Measurements from ENCODE around the gene PATJ. TPM values are rescaled to one million over a fixed set of nuclear protein-coding genes. Genes with fewer than 3 reads are reported as not detected.

The PATJ gene
- total and polyA plus RNA-seq, 2 of the 13 experiments (the other 11 are each of a cell fraction or from before 2014, with no cell fraction given), result 6.2 to 16.8 TPM

- no peaks in the 10 kb centered on the region for H3K36me3 ChIP-seq (replicated peaks in 1 of 2; ENCODE audit: control insufficient read depth in 1 of 2, insufficient read depth in 2 of 2, low read length in 2 of 2)
- H4K20me1 ChIP-seq (ENCODE audit: insufficient read depth, low read length), result no peaks in the 10 kb centered on the region
- no peaks in the 10 kb centered on the region for H3K9me3 ChIP-seq (ENCODE audit: low read length)
- 92% methylated on average over 3 of the region's 3 CpGs for WGBS (ENCODE audit: low lambda C conversion rate)
- DNase-seq (ENCODE audit: low spot score) (no peak), FAIRE-seq (no peak), ATAC-seq (no peak)
- CTCF ChIA-PET (ENCODE audit: low intra/inter-chr PET ratio, low total read pairs), result no interaction called here
- BruUV-seq (replicated peaks), result no TSS peak
- no peak overlapping the region for H3K4me3 ChIP-seq (replicated peaks in 1 of 3; ENCODE audit: insufficient read depth in 1 of 3, low read depth in 2 of 3, low read length in 3 of 3)
- in situ Hi-C loops (cut with HindIII; ENCODE audit: extremely low pct_ligation_motif_present, low pct_unique_long_range_greater_than_20kb) (no loop called here), intact Hi-C loops (cut with micrococcal nuclease; ENCODE audit: unreplicated experiment) (no loop called here)
- no peak for TF ChIP-seq ZHX2 (IDR thresholded peaks at IDR 0.05; ENCODE audit: low read depth)
- no peak for TF ChIP-seq ZHX2 (CRISPR knock-in tag; IDR thresholded peaks at IDR 0.05; ENCODE audit: borderline replicate concordance)
- TF ChIP-seq DPF2 (CRISPR knock-in tag; IDR thresholded peaks at IDR 0.05; ENCODE audit: borderline replicate concordance, low read depth), result no peak
- no peak for TF ChIP-seq FOXP1 (IDR thresholded peaks at IDR 0.05)
- TF ChIP-seq FOXP1 (CRISPR knock-in tag; IDR thresholded peaks at IDR 0.05), result no peak
- no peak for TF ChIP-seq AHR (CRISPR knock-in tag; IDR thresholded peaks at IDR 0.05)
- no peak for TF ChIP-seq GPBP1L1 (CRISPR knock-in tag; IDR thresholded peaks at IDR 0.05)
- TF ChIP-seq ZNF816 (CRISPR knock-in tag; IDR thresholded peaks at IDR 0.05; ENCODE audit: borderline replicate concordance), result no peak
- no peaks in the 10 kb centered on the region; a peak in 1 of 5 replicates for H3K27me3 ChIP-seq (ENCODE audit: control insufficient read depth in 1 of 2, insufficient read depth in 2 of 2, low read length in 2 of 2)
- H3K27ac ChIP-seq (ENCODE audit: extremely low read length, insufficient read depth, low read length), result no peak overlapping the region
- no peak overlapping the region for H2AFZ ChIP-seq (ENCODE audit: low read length)
- H3K9ac ChIP-seq (ENCODE audit: insufficient read depth, low read depth, low read length), result no peak overlapping the region
- H3K4me1 ChIP-seq (ENCODE audit: insufficient read depth, low read length), result no peaks in the 10 kb centered on the region
- no peaks in the 10 kb centered on the region for H3K79me2 ChIP-seq (ENCODE audit: insufficient read depth, low read length)
- H3K4me2 ChIP-seq (ENCODE audit: low read depth, low read length), result no peak overlapping the region
- POLR2A ChIA-PET, result no interaction called here
These were observed 180.7 kb downstream of the PATJ start for GRCh38 chr1:61922950-61923480.
